ENCODE measurements around the gene SPRYD7.

- no peak for TF ChIP-seq CTCF (optimal IDR thresholded peaks at IDR 0.05 in 1 of 3, IDR thresholded peaks at IDR 0.05 in 1 of 3, conservative IDR thresholded peaks at IDR 0.05 in 1 of 3; ENCODE audit: extremely low read depth in 1 of 3, insufficient read depth in 2 of 3, low read length in 3 of 3)
- no peak for TF ChIP-seq EZH2 (IDR thresholded peaks at IDR 0.05; ENCODE audit: low read length)
These were observed 15.8 kb upstream of the SPRYD7 start for GRCh38 chr13:49951754-49952535.

Data from keratinocyte (primary cell).